ENCODE measurements around the gene PLAAT2. TPM values are rescaled to one million over a fixed set of nuclear protein-coding genes. Genes with fewer than 3 reads are reported as not detected.
A peak's percentile ranks its signal among the peaks of the same experiment; 100 is the strongest.

Gene PLAAT2
- total and polyA plus RNA-seq, 2 of the 13 experiments (the other 11 are each of a cell fraction or from before 2014, with no cell fraction given), result 0.22 TPM; not detected in 1

GRCh38 chr11:63573881-63574855, 11.0 kb upstream of the PLAAT2 start (continued):
- no peak for TF ChIP-seq ZBTB4 (CRISPR knock-in tag; IDR thresholded peaks at IDR 0.05; ENCODE audit: borderline replicate concordance)
- no peak for TF ChIP-seq RBFOX2 (IDR thresholded peaks at IDR 0.05; ENCODE audit: low read depth, low read length)
- TF ChIP-seq GATAD1 (CRISPR knock-in tag; IDR thresholded peaks at IDR 0.05), result no peak
- no peak for TF ChIP-seq SALL2 (CRISPR knock-in tag; IDR thresholded peaks at IDR 0.05)
- peak; percentile 64 for TF ChIP-seq YEATS2 (CRISPR knock-in tag; IDR thresholded peaks at IDR 0.05; ENCODE audit: borderline replicate concordance)
- no peak for TF ChIP-seq ZNF143 (CRISPR knock-in tag; IDR thresholded peaks at IDR 0.05)
- no peak for TF ChIP-seq CENPT (CRISPR knock-in tag; IDR thresholded peaks at IDR 0.05; ENCODE audit: low read depth)
- peak; percentile 43 for TF ChIP-seq GABPA (IDR thresholded peaks at IDR 0.05; ENCODE audit: low read depth, low read length)
- TF ChIP-seq GABPA (CRISPR knock-in tag; IDR thresholded peaks at IDR 0.05; ENCODE audit: low read depth), result peak; percentile 87
- peak; percentile 53; the same call in 1 of the 2 replicates for TF ChIP-seq ELF1 (CRISPR knock-in tag; IDR thresholded peaks at IDR 0.05)
- TF ChIP-seq NRL (CRISPR knock-in tag; IDR thresholded peaks at IDR 0.05; ENCODE audit: borderline replicate concordance), result no peak
- no peak for TF ChIP-seq TAF15 (IDR thresholded peaks at IDR 0.05; ENCODE audit: low read depth, low read length, poor library complexity, severe bottlenecking)
- TF ChIP-seq ATF4 (CRISPR knock-in tag; IDR thresholded peaks at IDR 0.05), result no peak
- no peak for TF ChIP-seq HOXD1 (CRISPR knock-in tag; IDR thresholded peaks at IDR 0.05)
- TF ChIP-seq BATF2 (CRISPR knock-in tag; IDR thresholded peaks at IDR 0.05), result no peak
- no peak for TF ChIP-seq NFRKB (IDR thresholded peaks at IDR 0.05)
- no peak for TF ChIP-seq DR1 (CRISPR knock-in tag; IDR thresholded peaks at IDR 0.05)
- no peak for TF ChIP-seq TEAD2 (CRISPR knock-in tag; IDR thresholded peaks at IDR 0.05)
- TF ChIP-seq E2F1 (CRISPR knock-in tag; IDR thresholded peaks at IDR 0.05), result no peak
- TF ChIP-seq MYNN (CRISPR knock-in tag; IDR thresholded peaks at IDR 0.05; ENCODE audit: low read depth), result no peak
- TF ChIP-seq ESRRA (CRISPR knock-in tag; IDR thresholded peaks at IDR 0.05; ENCODE audit: low read depth), result no peak
- 0 out of 2 replicates have a peak, but pooled peaks have one; percentile 23 for TF ChIP-seq ZBTB7B (CRISPR knock-in tag; IDR thresholded peaks at IDR 0.05)
